Liver (tissue), 9 donors: ENCODE data around the gene RNU6-7. TPM values are rescaled to one million over a fixed set of nuclear protein-coding genes. Genes with fewer than 3 reads are reported as not detected.

Experiments
- DNase-seq: peaks from one replicate; pipeline ENCODE4 v3.0.0-alpha.2; 2017; ENCODE audit warnings: low spot score
- H3K27ac ChIP-seq, 2 donors: one replicate each; pipeline ENCODE4 v1.7.0; 2013; ENCODE audit warnings: inconsistent platforms in 2 of 2, low read length in 2 of 2, control low read depth in 1 of 2, low read depth in 1 of 2, mild to moderate bottlenecking in 1 of 2
- H3K27me3 ChIP-seq, 4 donors: one replicate each; pipeline versions ENCODE4 v1.6.1 to v1.7.0; 2013; ENCODE audit warnings: low read length in 3 of 4, inconsistent platforms in 1 of 4, mild to moderate bottlenecking in 1 of 4, moderate library complexity in 1 of 4; ENCODE audit not compliant: control insufficient read depth in 4 of 4, insufficient read depth in 4 of 4
- H3K36me3 ChIP-seq, 4 donors: one replicate each; pipeline versions ENCODE4 v1.6.1 to v1.7.0; 2013; ENCODE audit warnings: low read length in 3 of 4, mild to moderate bottlenecking in 3 of 4, low read depth in 1 of 4, moderate library complexity in 1 of 4; ENCODE audit not compliant: control insufficient read depth in 4 of 4, insufficient read depth in 3 of 4
- H3K4me1 ChIP-seq, 4 donors: one replicate each; pipeline versions ENCODE4 v1.6.1 to v1.7.0; 2013; ENCODE audit warnings: low read length in 3 of 4, mild to moderate bottlenecking in 3 of 4, moderate library complexity in 1 of 4; ENCODE audit not compliant: control insufficient read depth in 4 of 4, insufficient read depth in 4 of 4
- H3K4me3 ChIP-seq, 3 donors: one replicate each; pipeline versions ENCODE4 v1.6.1 to v1.7.0; 2013; ENCODE audit warnings: low read length in 3 of 3, control low read depth in 1 of 3, low read depth in 1 of 3, mild to moderate bottlenecking in 1 of 3
- H3K9ac ChIP-seq, 2 donors: one replicate each; pipeline ENCODE4 v1.7.0; 2013; ENCODE audit warnings: low read length in 2 of 2, mild to moderate bottlenecking in 2 of 2, moderate library complexity in 2 of 2, control low read depth in 1 of 2, low read depth in 1 of 2
- H3K9me3 ChIP-seq, 4 donors: one replicate each; pipeline versions ENCODE4 v1.6.1 to v1.7.0; 2013; ENCODE audit warnings: low read length in 3 of 4; ENCODE audit not compliant: control insufficient read depth in 4 of 4
- ATF3 ChIP-seq: IDR thresholded peaks from 2 replicates; pipeline ENCODE4 v1.6.1; 2016; ENCODE audit warnings: antibody characterized with exemption
- CTCF ChIP-seq: fragments of 150-350 bp; IDR thresholded peaks from 2 replicates; pipeline ENCODE4 v1.5.1; 2017; ENCODE audit warnings: improper control_type of control experiment, low read depth, low read length; ENCODE audit not compliant: missing input control
- EGR1 ChIP-seq, 2 donors: IDR thresholded peaks; 2 replicates each; pipeline ENCODE4 v1.6.1; 2016 to 2018; ENCODE audit warnings: antibody characterized with exemption in 2 of 2, low read depth in 2 of 2
- FOXA1 ChIP-seq: IDR thresholded peaks from 2 replicates; pipeline ENCODE4 v1.6.1; 2016; ENCODE audit warnings: antibody characterized with exemption
- FOXA2 ChIP-seq: IDR thresholded peaks from 2 replicates; pipeline ENCODE4 v1.6.1; 2016; ENCODE audit warnings: antibody characterized with exemption
- GABPA ChIP-seq, 2 donors: IDR thresholded peaks in 1 of 2; conservative IDR thresholded peaks in 1 of 2; 2 replicates each; pipeline ENCODE4 v1.6.1; 2016; ENCODE audit warnings: antibody characterized with exemption in 2 of 2, mild to moderate bottlenecking in 1 of 2, moderate library complexity in 1 of 2
- HNF4A ChIP-seq, 2 donors: conservative IDR thresholded peaks; 2 replicates each; pipeline ENCODE4 v1.6.1; 2016; ENCODE audit warnings: antibody characterized with exemption in 2 of 2, mild to moderate bottlenecking in 2 of 2
- HNF4G ChIP-seq: IDR thresholded peaks from 2 replicates; pipeline ENCODE4 v1.6.1; 2016; ENCODE audit warnings: antibody characterized with exemption
- JUND ChIP-seq, 2 donors: IDR thresholded peaks; 2 replicates each; pipeline ENCODE4 v1.6.1; 2016; ENCODE audit warnings: antibody characterized with exemption in 2 of 2
- MAX ChIP-seq: IDR thresholded peaks from 2 replicates; pipeline ENCODE4 v1.6.1; 2016; ENCODE audit warnings: antibody characterized with exemption
- RAD21 ChIP-seq, 2 donors: IDR thresholded peaks; 2 replicates each; pipeline ENCODE4 v1.6.1; 2016; ENCODE audit warnings: antibody characterized with exemption in 2 of 2, mild to moderate bottlenecking in 2 of 2
- REST ChIP-seq: IDR thresholded peaks from 2 replicates; pipeline ENCODE4 v1.6.1; 2016; ENCODE audit warnings: antibody characterized with exemption, mild to moderate bottlenecking
- RXRA ChIP-seq, 2 donors: IDR thresholded peaks; 2 replicates each; pipeline ENCODE4 v1.6.1; 2017 to 2018; ENCODE audit warnings: antibody characterized with exemption in 2 of 2, mild to moderate bottlenecking in 1 of 2
- SP1 ChIP-seq: IDR thresholded peaks from 2 replicates; pipeline ENCODE4 v1.6.1; 2018; ENCODE audit warnings: antibody characterized with exemption, mild to moderate bottlenecking
- TAF1 ChIP-seq: conservative IDR thresholded peaks from 2 replicates; pipeline ENCODE4 v1.6.1; 2016; ENCODE audit warnings: antibody characterized with exemption, mild to moderate bottlenecking
- YY1 ChIP-seq: IDR thresholded peaks from 2 replicates; pipeline ENCODE4 v1.6.1; 2016; ENCODE audit warnings: antibody characterized with exemption, mild to moderate bottlenecking
- ZBTB33 ChIP-seq: IDR thresholded peaks from 2 replicates; pipeline ENCODE4 v1.6.1; 2016; ENCODE audit warnings: antibody characterized with exemption
- WGBS: extraction: QIAGEN DNeasy Blood & Tissue Kit; methylation state at CpG from one replicate; pipeline ENCODE4 v1.1.7; 2013; 5-methylcytosine and 5-hydroxymethylcytosine counted together
- polyA plus RNA-seq, 2 donors: library from polyadenylated mRNA; stranded (reverse) in 1 of 2; unstranded in 1 of 2; fragments of 200-250 nt in 1 of 2; fragments of >200 nt in 1 of 2; fragmentation: Nextera tagmentation in 1 of 2; extraction: Ambion mirVana in 1 of 2; gene quantifications; one replicate each; pipeline versions ENCODE4 v1.2.1 to v1.2.3, GENCODE V29; 2013 to 2015
- total RNA-seq, 2 donors: library from RNA; depleted of rRNA; stranded (reverse); fragments of >200 nt; gene quantifications; one replicate each; pipeline ENCODE4 v1.2.3, GENCODE V29; 2014
- donor health status: healthy.
- donor health status: healthy.
- donor health status: healthy.
- donor health status: healthy.
- donor health status: healthy.

RNU6-7 gene
- total and polyA plus RNA-seq, 4 donors, result not detected

- 96% methylated on average over 1 of the region's 1 CpG for WGBS
- TF ChIP-seq YY1, result no peak
- TF ChIP-seq EGR1 (IDR thresholded peaks at IDR 0.05; ENCODE audit: low read depth in 2 of 2), result no peak
- TF ChIP-seq HNF4G, result no peak
- no peak for TF ChIP-seq CTCF
- TF ChIP-seq RXRA (IDR thresholded peaks at IDR 0.05), result no peak
- no peak for TF ChIP-seq RAD21 (IDR thresholded peaks at IDR 0.05)
- no peak for TF ChIP-seq FOXA2
- no peak for TF ChIP-seq GABPA (IDR thresholded peaks at IDR 0.05 in 1 of 2, conservative IDR thresholded peaks at IDR 0.05 in 1 of 2)
- TF ChIP-seq REST, result no peak
- TF ChIP-seq FOXA1, result no peak
- TF ChIP-seq SP1, result no peak
- TF ChIP-seq JUND (IDR thresholded peaks at IDR 0.05), result no peak
- Histone ChIP-seq H3K9ac (no peak overlapping the region), H3K27me3 (no peaks in the 10 kb centered on the region), H3K36me3 (no peaks in the 10 kb centered on the region), H3K4me1 (no peaks in the 10 kb centered on the region), H3K4me3 (no peak overlapping the region), H3K27ac (no peak overlapping the region), H3K9me3 (peaks cover 0 to 12% (median 4%) of the 10 kb centered on the region in 4 donors)
- no peak for DNase-seq
Observed at GRCh38 chr14:32185097-32185496, 16.7 kb upstream of the RNU6-7 start.

GRCh38 chr14:32186248-32186647 lies 15.6 kb upstream of the RNU6-7 start:
- Histone ChIP-seq H3K27me3 (no peaks in the 10 kb centered on the region), H3K36me3 (no peaks in the 10 kb centered on the region), H3K27ac (no peak overlapping the region), H3K4me1 (no peaks in the 10 kb centered on the region), H3K9ac (no peak overlapping the region), H3K4me3 (no peak overlapping the region), H3K9me3 (peaks cover 0 to 12% (median 4%) of the 10 kb centered on the region in 4 donors)
- TF ChIP-seq FOXA2, result no peak
- no peak for DNase-seq

GRCh38 chr14:32189811-32190210 lies 12.0 kb upstream of the RNU6-7 start:
- H3K4me1 ChIP-seq, result no peaks in the 10 kb centered on the region
- 84% methylated on average over 1 of the region's 1 CpG for WGBS
- H3K27me3 ChIP-seq, result no peaks in the 10 kb centered on the region
- no peak overlapping the region for H3K4me3 ChIP-seq
- no peak overlapping the region for H3K27ac ChIP-seq
- no peak overlapping the region for H3K9ac ChIP-seq
- H3K9me3 ChIP-seq, result peaks cover 0 to 6% (median 4%) of the 10 kb centered on the region in 4 donors
- H3K36me3 ChIP-seq, result no peaks in the 10 kb centered on the region
- no peak for DNase-seq
- TF ChIP-seq JUND (IDR thresholded peaks at IDR 0.05) (no peak), REST (no peak), FOXA2 (no peak), YY1 (no peak), ATF3 (no peak), TAF1 (no peak), FOXA1 (no peak), RXRA (IDR thresholded peaks at IDR 0.05) (no peak), SP1 (no peak), EGR1 (IDR thresholded peaks at IDR 0.05; ENCODE audit: low read depth in 2 of 2) (no peak), ZBTB33 (no peak), HNF4A (conservative IDR thresholded peaks at IDR 0.05) (no peak), GABPA (IDR thresholded peaks at IDR 0.05 in 1 of 2, conservative IDR thresholded peaks at IDR 0.05 in 1 of 2) (no peak), MAX (no peak)
